Heart left ventricle (tissue), 13 donors: ENCODE results near the gene RNF5.

Experiments used
- CTCF ChIP-seq, 12 donors: fragments of 200-600 bp; sonication (generic) in 4 of 12; IDR thresholded peaks; one replicate each; pipeline versions ENCODE4 v1.5.0 to v1.8.0; 2018 to 2022; ENCODE audit warnings: antibody characterized with exemption in 12 of 12, mild to moderate bottlenecking in 5 of 12
- POLR2A ChIP-seq, 2 donors: fragments of 450-650 bp; IDR thresholded peaks; one replicate each; pipeline ENCODE4 v1.6.1; 2017; ENCODE audit warnings: antibody characterized with exemption in 2 of 2, mild to moderate bottlenecking in 2 of 2, moderate library complexity in 2 of 2
- donor health status: ischemic (EF 13 %, LVEDD 7.1; RV severe dilation, severe dysfunction).
- donor health status: DM: no; HTN: yes; CAD: no.
- donor health status: DM: no; HTN: no; CAD: no.
- donor health status: ischemic (EF 25% LVEDD 6.9; RV normal size, moderate dysfunction).
- donor health status: ischemic (EF 25% LVEDD 5.7; RV mildly dilated, moderate dysfunction).
- donor health status: ischemic (EF 35%, LVEDD 5.7; RV mildly dilated, moderate dysfunction).
- donor health status: nonischemic (EF 11% LVEDD 7.7; RV severe dilation, severe dysfunction).
- donor health status: DM: yes; HTN: yes; CAD: no.
- donor health status: PGD.
- donor health status: ischemic (EF 29% LVEDD 5.4; RV normal size, mild dysfunction).
- donor health status: nonischemic (EF 23%, LVEDD 6.1; RV moderate dilation, normal function).

GRCh38 chr6:32198866-32199265 is 20.7 kb downstream of the RNF5 start:
- no peak for TF ChIP-seq CTCF (IDR thresholded peaks at IDR 0.05)
- TF ChIP-seq POLR2A (IDR thresholded peaks at IDR 0.05): no peak
